ENCODE measurements around the gene SYNDIG1L. TPM values are rescaled to one million over a fixed set of nuclear protein-coding genes. Genes with fewer than 3 reads are reported as not detected.

The SYNDIG1L gene
- total RNA-seq, 2 experiments from 2014 or later = not detected

DNA sequence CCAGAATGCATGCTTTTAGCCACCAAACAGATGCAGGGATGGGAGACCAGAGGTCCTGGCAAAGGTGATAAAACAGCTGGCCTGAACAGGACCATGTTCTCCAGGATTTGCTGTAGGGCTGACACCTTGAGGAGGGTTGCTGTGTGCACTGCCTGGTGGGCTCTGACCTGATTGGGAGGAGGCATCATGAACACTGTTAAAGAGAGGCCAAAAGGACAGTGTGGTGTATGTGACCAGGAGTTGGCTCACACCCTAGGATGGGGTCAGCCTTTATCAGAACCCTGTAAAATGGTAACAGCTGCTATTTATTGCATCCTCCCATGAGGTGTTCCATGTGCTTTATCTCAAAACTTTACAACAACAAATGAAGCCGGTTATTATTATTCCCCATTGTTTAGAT, 8.8 kb downstream of the SYNDIG1L start:
- Mint-ChIP-seq H3K27me3 (peaks cover 19% of the 10 kb centered on the region), H3K27ac (no peak overlapping the region), H3K36me3 (no peaks in the 10 kb centered on the region), H3K9me3 (no peaks in the 10 kb centered on the region), H3K4me3 (no peak overlapping the region), H3K4me1 (no peaks in the 10 kb centered on the region)
- no peak for DNase-seq

DNA sequence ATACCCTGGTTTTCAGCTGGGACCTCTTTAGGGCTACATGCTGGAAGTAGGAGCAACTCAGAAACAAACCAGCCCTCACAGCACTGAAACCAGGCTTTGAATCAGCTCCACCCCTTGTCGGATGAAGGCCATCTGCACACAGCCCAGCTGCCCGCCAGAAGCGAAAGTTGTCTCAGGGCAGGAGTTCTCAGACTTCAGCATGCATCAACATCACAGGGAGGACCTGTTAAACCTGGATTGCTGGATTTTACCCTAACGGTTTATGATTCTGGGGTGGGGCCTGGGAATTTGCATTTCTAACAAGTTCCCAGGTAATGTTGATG, 10.9 kb downstream of the SYNDIG1L start:
- Mint-ChIP-seq H3K36me3 (no peaks in the 10 kb centered on the region), H3K9me3 (no peaks in the 10 kb centered on the region), H3K4me3 (no peak overlapping the region), H3K4me1 (no peaks in the 10 kb centered on the region), H3K27ac (no peak overlapping the region), H3K27me3 (peaks cover 7% of the 10 kb centered on the region)
- no peak for DNase-seq

DNA sequence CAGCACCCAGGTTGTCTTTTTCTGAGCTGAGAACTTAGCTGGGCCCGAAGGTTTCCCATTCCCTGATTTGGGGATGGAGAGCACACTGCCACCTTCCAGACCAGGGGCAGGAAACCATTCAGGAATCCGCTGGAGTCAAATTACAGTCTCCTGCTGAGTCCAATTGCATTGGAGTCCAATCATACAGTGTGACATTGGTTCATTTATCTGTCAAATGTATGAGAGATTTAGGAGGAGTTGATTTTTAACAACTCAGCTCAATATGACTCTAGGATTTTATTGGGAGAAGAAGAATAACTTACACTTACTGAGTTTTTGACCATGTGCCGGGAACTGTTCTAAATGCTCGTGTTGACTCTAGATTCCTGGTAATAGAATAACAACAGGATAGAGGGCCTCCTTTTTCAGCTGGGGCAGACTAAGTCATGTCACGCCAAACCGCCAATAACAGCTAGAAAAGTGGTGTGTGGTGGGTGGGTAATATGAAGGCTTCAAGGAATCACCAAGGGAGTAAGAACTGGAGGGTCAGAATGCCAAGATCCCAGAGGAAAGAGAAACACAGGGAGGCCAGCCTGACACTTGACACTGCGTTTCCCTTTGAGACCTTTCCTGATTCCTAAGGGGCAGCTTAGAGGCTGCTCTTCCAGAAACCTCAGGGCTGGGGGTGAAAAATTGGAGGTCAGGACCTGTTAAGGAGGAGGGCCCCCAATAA, 11.5 kb downstream of the SYNDIG1L start:
- no peaks in the 10 kb centered on the region for H3K36me3 Mint-ChIP-seq
- no peak overlapping the region for H3K27ac Mint-ChIP-seq
- peaks cover 7% of the 10 kb centered on the region for H3K27me3 Mint-ChIP-seq

DNA sequence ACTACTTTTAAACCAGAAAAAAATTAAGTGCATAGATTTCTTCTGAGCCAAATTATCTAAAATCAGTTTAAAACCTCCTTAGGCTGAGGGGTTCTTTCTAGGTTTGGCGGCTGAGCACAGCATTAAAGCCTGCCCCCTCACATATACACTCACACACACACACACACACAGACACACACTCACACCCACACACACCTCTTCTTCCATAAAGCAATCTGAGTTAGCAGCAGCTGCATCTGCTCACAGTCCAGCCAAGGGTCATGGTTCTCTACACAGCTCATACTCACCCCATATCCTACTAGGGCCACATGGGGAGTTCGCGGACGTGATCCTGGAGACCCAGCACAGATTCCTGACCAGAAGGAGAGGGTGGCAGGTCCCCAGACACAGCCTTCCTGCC, 12.4 kb downstream of the SYNDIG1L start:
- no peak overlapping the region for H3K4me3 Mint-ChIP-seq
- no peak for DNase-seq
- no peaks in the 10 kb centered on the region for H3K9me3 Mint-ChIP-seq
- H3K36me3 Mint-ChIP-seq = no peaks in the 10 kb centered on the region
- peaks cover 7% of the 10 kb centered on the region for H3K27me3 Mint-ChIP-seq
- no peaks in the 10 kb centered on the region for H3K4me1 Mint-ChIP-seq
- H3K27ac Mint-ChIP-seq = no peak overlapping the region

More for the DNA sequence above, 11.5 kb downstream of the SYNDIG1L start:
- H3K9me3 Mint-ChIP-seq = no peaks in the 10 kb centered on the region
- no peak for DNase-seq
- no peaks in the 10 kb centered on the region for H3K4me1 Mint-ChIP-seq
- no peak overlapping the region for H3K4me3 Mint-ChIP-seq

DNA sequence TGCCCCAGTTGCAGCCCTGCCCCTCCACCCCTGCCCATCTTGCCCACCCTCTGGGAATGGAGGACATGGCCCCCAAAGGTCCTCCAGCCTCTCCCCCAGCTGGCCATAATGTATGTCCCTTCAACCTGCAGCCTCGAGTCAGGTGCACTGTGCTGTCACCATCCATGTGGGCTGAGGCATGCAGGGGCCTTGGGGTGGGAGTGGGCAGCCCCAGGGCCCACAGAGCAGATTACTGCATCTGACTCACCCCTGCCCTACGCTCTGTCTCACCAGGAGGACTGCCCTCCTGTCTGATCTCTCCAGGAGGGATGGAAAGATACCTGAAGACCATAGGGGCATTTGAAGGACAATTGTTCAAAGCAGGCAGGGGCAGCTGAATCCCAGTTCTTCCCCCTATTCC, 13.3 kb downstream of the SYNDIG1L start:
- H3K36me3 Mint-ChIP-seq = no peaks in the 10 kb centered on the region
- DNase-seq = no peak
- no peak overlapping the region for H3K27ac Mint-ChIP-seq
- no peak overlapping the region for H3K4me3 Mint-ChIP-seq
- no peaks in the 10 kb centered on the region for H3K4me1 Mint-ChIP-seq
- no peaks in the 10 kb centered on the region for H3K9me3 Mint-ChIP-seq
- H3K27me3 Mint-ChIP-seq = peaks cover 7% of the 10 kb centered on the region

DNA sequence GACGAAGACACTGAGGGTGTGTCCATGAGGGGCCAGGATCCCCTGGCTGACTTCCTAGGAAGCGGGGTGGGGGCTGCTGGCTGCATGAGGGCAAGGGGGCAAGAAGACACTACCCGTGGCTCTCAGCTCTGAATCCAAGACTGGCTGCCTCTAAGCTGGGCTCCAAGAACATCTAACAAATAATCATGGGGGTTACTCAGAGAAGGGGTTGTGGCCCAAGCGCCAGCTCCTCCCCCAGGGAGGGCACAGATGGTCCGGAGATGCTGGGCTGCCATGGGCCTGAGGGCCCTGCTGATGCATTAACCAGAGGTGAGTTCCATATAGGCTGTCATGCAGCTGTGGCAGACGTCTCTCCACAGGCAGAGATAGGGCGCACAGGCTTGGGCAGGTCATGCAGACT, 14.3 kb downstream of the SYNDIG1L start:
- H3K9me3 Mint-ChIP-seq = no peaks in the 10 kb centered on the region
- H3K4me1 Mint-ChIP-seq = no peaks in the 10 kb centered on the region
- H3K27ac Mint-ChIP-seq = no peak overlapping the region
- no peaks in the 10 kb centered on the region for H3K36me3 Mint-ChIP-seq
- no peak for DNase-seq
- H3K4me3 Mint-ChIP-seq = no peak overlapping the region
- H3K27me3 Mint-ChIP-seq = peaks cover 7% of the 10 kb centered on the region

DNA sequence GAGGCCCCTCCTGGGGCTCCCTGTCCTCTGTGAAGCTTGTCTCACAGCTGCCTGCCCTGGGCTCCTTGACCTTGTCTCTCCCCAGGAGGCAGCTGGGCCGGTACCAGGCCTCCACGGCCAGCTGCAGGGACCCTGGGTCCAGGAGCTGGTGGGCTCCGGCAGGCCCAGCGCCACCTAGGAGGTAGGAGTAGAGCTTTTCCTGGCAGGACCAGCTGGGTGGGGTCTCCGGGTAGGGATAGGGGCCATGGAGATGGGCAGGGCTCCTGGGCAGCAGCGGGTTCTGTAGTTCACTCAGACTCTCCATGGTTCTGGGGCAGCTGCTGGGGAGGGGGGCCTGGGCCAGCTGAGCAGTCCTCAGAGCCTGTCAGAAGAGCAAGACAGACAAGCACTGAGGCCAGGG, 16.6 kb downstream of the SYNDIG1L start:
- DNase-seq = no peak
- no peaks in the 10 kb centered on the region for H3K4me1 Mint-ChIP-seq
- peaks cover 5% of the 10 kb centered on the region for H3K27me3 Mint-ChIP-seq
- no peaks in the 10 kb centered on the region for H3K9me3 Mint-ChIP-seq
- H3K4me3 Mint-ChIP-seq = no peak overlapping the region
- no peaks in the 10 kb centered on the region for H3K36me3 Mint-ChIP-seq
- H3K27ac Mint-ChIP-seq = no peak overlapping the region

DNA sequence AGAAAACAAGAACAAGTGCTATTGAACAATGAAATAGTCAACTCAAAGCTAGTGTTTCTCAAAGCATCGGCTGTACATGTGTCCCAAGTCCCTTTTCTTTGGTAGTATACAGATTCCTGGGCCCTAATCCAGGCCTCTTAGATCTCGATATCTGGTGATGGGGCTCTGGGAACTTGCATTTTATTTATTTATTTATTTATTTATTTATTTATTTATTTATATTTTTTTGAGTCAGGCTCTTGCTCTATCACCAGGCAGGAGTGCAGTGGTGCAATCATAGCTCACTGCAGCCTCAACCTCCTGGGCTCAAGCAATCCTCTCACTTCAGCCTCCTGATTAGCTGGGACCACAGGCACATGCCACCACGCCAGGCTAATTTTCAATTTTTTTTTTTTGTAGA, 17.1 kb downstream of the SYNDIG1L start:
- no peak for DNase-seq
- no peaks in the 10 kb centered on the region for H3K27me3 Mint-ChIP-seq
- no peaks in the 10 kb centered on the region for H3K9me3 Mint-ChIP-seq
- no peaks in the 10 kb centered on the region for H3K4me1 Mint-ChIP-seq
- no peak overlapping the region for H3K4me3 Mint-ChIP-seq
- no peaks in the 10 kb centered on the region for H3K36me3 Mint-ChIP-seq
- no peak overlapping the region for H3K27ac Mint-ChIP-seq

DNA sequence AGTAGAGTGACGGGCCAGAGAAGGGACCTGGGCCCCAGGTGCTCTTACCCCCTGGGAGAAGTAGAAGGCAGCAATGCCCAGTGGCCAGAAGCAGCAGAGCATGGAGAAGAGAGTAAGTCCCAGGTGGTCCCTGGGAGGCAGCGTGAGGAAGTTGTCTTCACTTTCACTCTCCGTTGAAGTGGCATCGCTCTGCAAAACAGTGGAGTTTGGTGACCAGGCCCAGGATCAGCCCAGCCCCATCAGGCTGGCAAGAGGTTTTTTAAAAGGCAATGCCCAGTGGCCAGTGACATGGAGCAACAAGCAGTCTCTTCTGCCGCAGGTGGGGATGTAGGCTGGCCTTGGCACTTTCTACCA, 18.2 kb downstream of the SYNDIG1L start:
- no peaks in the 10 kb centered on the region for H3K36me3 Mint-ChIP-seq
- no peak overlapping the region for H3K4me3 Mint-ChIP-seq
- H3K9me3 Mint-ChIP-seq = no peaks in the 10 kb centered on the region
- DNase-seq = no peak
- H3K27ac Mint-ChIP-seq = no peak overlapping the region
- no peaks in the 10 kb centered on the region for H3K4me1 Mint-ChIP-seq
- H3K27me3 Mint-ChIP-seq = no peaks in the 10 kb centered on the region

DNA sequence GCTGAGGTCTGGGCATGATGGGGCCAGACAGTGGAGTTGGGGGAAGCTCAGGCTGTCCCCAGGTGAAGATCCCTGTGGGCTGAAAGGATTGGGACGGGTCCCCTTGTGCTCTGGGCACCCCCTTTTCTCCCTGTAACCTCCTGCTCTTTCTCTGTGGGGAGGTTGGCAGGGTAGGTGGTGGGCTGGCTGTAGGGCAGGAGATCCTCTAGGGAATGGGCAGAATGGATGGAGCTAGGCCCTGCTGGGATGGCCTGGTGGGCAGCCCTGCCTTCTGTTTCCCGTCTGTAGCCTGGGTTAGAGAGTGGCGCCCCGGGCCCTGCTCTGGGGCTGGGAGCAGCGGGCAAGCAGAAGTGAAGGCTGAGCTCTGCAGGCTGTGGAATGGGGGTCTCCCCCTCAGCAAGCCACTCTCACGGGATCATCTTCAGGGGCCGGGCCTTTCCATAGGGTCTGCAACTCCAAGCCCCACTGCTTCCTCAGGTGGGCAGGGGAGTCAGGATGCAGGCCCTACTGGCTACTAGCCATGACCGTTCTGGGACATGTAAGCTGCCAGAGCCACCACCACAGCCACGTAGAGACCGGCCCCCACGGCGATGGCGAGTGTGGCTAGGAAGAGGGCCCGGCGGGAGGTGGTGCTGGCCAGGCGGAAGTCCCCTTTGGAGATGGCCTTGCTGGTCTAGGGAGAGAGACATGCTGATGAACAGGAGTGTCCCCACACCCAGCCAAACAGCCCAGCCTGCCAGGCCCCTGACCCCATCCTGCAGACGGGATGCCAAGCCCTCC, 18.8 kb downstream of the SYNDIG1L start:
- Mint-ChIP-seq H3K36me3 (no peaks in the 10 kb centered on the region), H3K4me1 (peaks cover 1% of the 10 kb centered on the region), H3K27ac (no peak overlapping the region), H3K4me3 (no peak overlapping the region), H3K27me3 (no peaks in the 10 kb centered on the region), H3K9me3 (no peaks in the 10 kb centered on the region)
- no peak for DNase-seq

DNA sequence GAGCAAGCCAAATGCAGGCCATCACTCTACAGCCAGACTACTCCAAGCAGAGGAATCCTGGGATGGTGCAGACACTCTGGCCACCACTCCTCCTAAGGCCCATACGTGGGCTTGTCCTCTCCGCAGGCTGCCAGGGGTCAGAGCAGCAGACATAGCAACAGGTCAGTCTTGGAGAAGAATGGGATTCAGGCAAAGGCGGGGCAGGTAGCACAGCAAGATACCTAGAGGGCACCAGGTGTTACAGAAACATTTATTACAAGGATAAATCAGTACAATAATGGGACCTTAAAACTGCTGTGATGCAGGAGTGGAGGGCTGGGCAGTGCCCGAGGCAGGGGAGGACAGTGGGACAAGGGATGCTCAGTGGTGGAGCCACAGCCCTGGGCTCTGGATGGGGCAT, 20.3 kb downstream of the SYNDIG1L start:
- Mint-ChIP-seq H3K27me3 (no peaks in the 10 kb centered on the region), H3K4me3 (no peak overlapping the region), H3K9me3 (no peaks in the 10 kb centered on the region), H3K27ac (no peak overlapping the region), H3K36me3 (no peaks in the 10 kb centered on the region), H3K4me1 (peaks cover 11% of the 10 kb centered on the region)
- no peak for DNase-seq

DNA sequence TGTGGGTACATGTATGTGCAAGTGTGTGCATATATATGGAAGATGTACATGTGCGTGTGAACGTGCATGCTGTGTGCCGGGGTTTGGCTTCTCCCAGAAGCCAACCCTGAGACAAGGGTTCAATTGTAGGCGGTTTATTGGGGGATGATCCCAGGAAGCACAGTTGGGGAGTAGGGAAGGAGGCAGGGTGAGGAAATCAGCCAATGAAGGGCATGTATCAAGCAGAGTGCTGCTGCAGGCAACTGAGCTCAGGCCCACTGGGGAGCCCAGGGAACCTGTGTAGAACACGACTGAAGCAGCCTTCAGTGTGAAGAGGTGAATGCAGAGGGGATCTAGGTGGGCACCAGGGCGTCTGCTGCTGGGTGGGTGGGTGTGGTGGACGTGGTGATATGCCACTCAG, 21.6 kb downstream of the SYNDIG1L start:
- H3K36me3 Mint-ChIP-seq = no peaks in the 10 kb centered on the region
- peaks cover 11% of the 10 kb centered on the region for H3K4me1 Mint-ChIP-seq
- no peaks in the 10 kb centered on the region for H3K27me3 Mint-ChIP-seq
- H3K27ac Mint-ChIP-seq = no peak overlapping the region
- no peak overlapping the region for H3K4me3 Mint-ChIP-seq
- DNase-seq = no peak
- H3K9me3 Mint-ChIP-seq = no peaks in the 10 kb centered on the region

DNA sequence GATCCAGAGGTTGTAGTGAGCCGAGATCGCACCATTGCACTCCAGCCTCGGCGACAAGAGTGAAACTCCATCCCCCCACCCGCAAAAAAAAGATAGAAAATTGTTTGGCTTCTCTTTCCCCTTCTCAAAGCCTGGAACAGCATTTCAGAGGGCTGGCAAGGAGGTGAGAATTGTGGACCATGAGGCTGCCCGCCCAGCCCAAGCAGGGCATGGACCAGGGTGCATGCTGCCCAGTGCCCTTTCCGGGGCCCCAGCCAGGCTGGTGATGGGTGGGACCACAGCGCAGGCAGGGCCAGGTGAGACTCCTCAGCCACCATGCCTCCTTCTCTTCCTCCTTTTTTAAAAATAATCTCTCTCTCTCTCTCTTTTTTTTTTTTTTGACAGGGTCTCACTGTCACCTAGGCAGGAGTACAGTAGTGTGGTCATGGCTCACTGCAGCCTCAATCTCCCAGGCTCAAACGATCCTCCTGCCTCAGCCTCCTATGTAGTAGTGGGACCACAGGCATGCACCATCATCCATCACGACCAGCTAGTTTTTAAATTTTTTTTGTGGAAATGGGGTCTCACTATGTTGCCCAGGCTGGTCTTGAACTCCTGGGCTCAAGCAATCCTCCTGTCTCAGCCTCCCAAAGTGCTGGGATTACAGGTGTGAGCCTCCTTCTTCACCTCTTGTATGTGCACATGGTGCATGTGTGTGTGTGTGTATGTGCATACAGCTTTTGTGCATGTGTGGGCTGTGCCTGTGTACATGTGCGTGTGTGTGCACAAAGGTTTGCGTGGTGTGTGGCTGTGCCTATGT, 22.2 kb downstream of the SYNDIG1L start:
- Mint-ChIP-seq H3K4me1 (peaks cover 11% of the 10 kb centered on the region), H3K4me3 (no peak overlapping the region), H3K27ac (no peak overlapping the region), H3K27me3 (no peaks in the 10 kb centered on the region), H3K36me3 (no peaks in the 10 kb centered on the region), H3K9me3 (no peaks in the 10 kb centered on the region)
- DNase-seq = no peak

DNA sequence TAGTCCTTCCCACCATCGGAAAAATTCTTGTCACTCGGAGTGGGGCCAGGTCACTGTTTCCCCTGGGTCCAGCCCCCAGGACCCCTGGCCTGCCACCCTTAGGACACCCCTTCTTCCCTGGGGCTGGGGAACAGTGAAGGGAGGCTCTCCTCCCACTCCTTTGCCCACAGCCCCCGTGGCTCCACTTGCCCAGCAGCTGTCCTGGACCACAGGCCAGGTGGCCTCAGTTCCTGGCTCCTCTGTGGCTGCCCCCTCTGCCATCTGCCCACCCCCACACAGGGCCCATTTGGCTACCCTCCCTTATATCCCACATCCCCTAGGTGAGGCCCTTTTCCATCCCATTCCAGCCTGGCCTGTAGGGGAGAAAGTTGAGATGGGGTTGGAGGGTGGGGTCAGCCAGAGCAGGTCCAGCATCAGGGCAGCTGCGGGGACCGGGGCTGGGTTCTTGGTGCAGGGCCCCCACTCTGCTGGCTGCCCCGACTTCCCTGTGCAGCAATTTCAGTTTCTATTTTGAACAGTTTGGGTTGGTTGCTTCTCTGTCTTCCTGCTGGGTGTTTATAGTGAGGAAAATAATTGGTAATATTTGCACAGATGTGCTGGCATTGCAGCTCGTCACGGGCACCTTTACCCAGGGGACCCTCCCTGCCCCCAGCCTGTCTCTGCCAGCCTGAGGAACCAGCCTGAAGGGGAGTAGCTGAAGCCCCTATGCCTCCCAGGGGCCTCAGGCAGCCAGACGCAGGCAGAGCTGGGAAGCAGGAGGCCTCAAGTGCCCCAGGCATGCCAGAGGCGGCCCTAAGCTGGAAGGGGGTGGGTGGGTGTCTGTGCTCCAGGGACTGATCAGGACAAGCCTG, 23.4 kb downstream of the SYNDIG1L start:
- no peaks in the 10 kb centered on the region for H3K9me3 Mint-ChIP-seq
- H3K4me1 Mint-ChIP-seq = peaks cover 11% of the 10 kb centered on the region
- H3K36me3 Mint-ChIP-seq = no peaks in the 10 kb centered on the region
- H3K4me3 Mint-ChIP-seq = peak overlapping the region; percentile 51
- no peaks in the 10 kb centered on the region for H3K27me3 Mint-ChIP-seq
- peak overlapping the region; percentile 70 for H3K27ac Mint-ChIP-seq
- no peak for DNase-seq

All from activated naive CD8-positive, alpha-beta T cell treated with anti-CD3 and anti-CD28 coated beads for 36 hours (primary cell).